Neural progenitor cell (in vitro differentiated cells): ENCODE measurements around the gene TCL1B. TPM values are rescaled to one million over a fixed set of nuclear protein-coding genes. Genes with fewer than 3 reads are reported as not detected.

Experiments used
- DNase-seq: peaks from one replicate; pipeline ENCODE4 v3.0.0-alpha.2; 2016; ENCODE audit warnings: low spot score
- H2AFZ ChIP-seq: fragments of 200-600 bp; sonication (generic); replicated peaks from 2 replicates; pipeline ENCODE4 v1.6.1; 2016; ENCODE audit warnings: antibody characterized with exemption
- H3F3A ChIP-seq: fragments of 200-600 bp; sonication (generic); 2 replicates; pipeline ENCODE4 v1.6.1; 2016; ENCODE audit warnings: antibody characterized with exemption, low read depth
- H3K27ac ChIP-seq: fragments of 200-600 bp; sonication (generic); 2 replicates; pipeline ENCODE4 v1.5.1; 2016; ENCODE audit warnings: mild to moderate bottlenecking
- H3K27me3 ChIP-seq: fragments of 200-600 bp; sonication (generic); 2 replicates; pipeline ENCODE4 v1.6.1; 2016; ENCODE audit warnings: mild to moderate bottlenecking, moderate library complexity
- H3K36me3 ChIP-seq: fragments of 200-600 bp; sonication (generic); 2 replicates; pipeline ENCODE4 v1.5.1; 2016
- H3K4me1 ChIP-seq: fragments of 200-600 bp; sonication (generic); 2 replicates; pipeline ENCODE4 v1.6.1; 2016; ENCODE audit warnings: mixed run types
- H3K4me2 ChIP-seq: fragments of 200-600 bp; sonication (generic); 2 replicates; pipeline ENCODE4 v1.6.1; 2016
- H3K4me3 ChIP-seq: fragments of 200-600 bp; sonication (generic); 2 replicates; pipeline ENCODE4 v1.5.1; 2016
- H3K79me2 ChIP-seq: fragments of 200-600 bp; sonication (generic); 2 replicates; pipeline ENCODE4 v1.6.1; 2016; ENCODE audit warnings: low read depth
- H3K9ac ChIP-seq: fragments of 200-600 bp; sonication (generic); 2 replicates; pipeline ENCODE4 v1.6.1; 2016
- H3K9me3 ChIP-seq: fragments of 200-600 bp; sonication (generic); 2 replicates; pipeline ENCODE4 v1.5.1; 2016; ENCODE audit warnings: low read depth
- H4K20me1 ChIP-seq: fragments of 200-600 bp; sonication (generic); 2 replicates; pipeline ENCODE4 v1.6.1; 2016; ENCODE audit warnings: low read depth
- H3K27ac Mint-ChIP-seq: 3 replicates; pipeline ENCODE4 v1.8.0; 2021; ENCODE audit warnings: mixed read lengths
- H3K27me3 Mint-ChIP-seq: 2 replicates; pipeline ENCODE4 v1.8.0; 2022; ENCODE audit warnings: low read depth, mild to moderate bottlenecking, inconsistent platforms, moderate library complexity, mixed read lengths; ENCODE audit not compliant: insufficient read depth
- H3K36me3 Mint-ChIP-seq: 3 replicates; pipeline ENCODE4 v1.8.0; 2021; ENCODE audit warnings: mixed read lengths
- H3K4me1 Mint-ChIP-seq: 3 replicates; pipeline ENCODE4 v1.8.0; 2021; ENCODE audit warnings: mixed read lengths
- H3K4me3 Mint-ChIP-seq: 3 replicates; pipeline ENCODE4 v1.8.0; 2021; ENCODE audit warnings: mild to moderate bottlenecking, moderate library complexity, mixed read lengths
- H3K9me3 Mint-ChIP-seq: 3 replicates; pipeline ENCODE4 v1.8.0; 2020; ENCODE audit warnings: mixed read lengths
- EZH2 ChIP-seq: fragments of 200-600 bp; sonication (generic); IDR thresholded peaks from 2 replicates; pipeline ENCODE4 v1.6.1; 2017; ENCODE audit warnings: antibody characterized with exemption, mild to moderate bottlenecking, moderate library complexity
- EZH2phosphoT487 ChIP-seq: fragments of 200-600 bp; sonication (generic); IDR thresholded peaks from 2 replicates; pipeline ENCODE4 v1.6.1; 2017; ENCODE audit warnings: antibody characterized with exemption
- total RNA-seq: library from RNA; depleted of rRNA; stranded (reverse); fragments of >200 nt; gene quantifications from 2 replicates; pipeline ENCODE4 v1.2.3, GENCODE V29; 2015; ENCODE audit warnings: low replicate concordance
- TF ChIP-seq, protein P1 (sequence below): fragments of 200-600 bp; sonication (generic); IDR thresholded peaks from 2 replicates; pipeline ENCODE4 v1.5.1; 2017; ENCODE audit warnings: antibody characterized with exemption, mild to moderate bottlenecking

Gene TCL1B
- total RNA-seq, 1 donor from 2014 or later = not detected

DNA sequence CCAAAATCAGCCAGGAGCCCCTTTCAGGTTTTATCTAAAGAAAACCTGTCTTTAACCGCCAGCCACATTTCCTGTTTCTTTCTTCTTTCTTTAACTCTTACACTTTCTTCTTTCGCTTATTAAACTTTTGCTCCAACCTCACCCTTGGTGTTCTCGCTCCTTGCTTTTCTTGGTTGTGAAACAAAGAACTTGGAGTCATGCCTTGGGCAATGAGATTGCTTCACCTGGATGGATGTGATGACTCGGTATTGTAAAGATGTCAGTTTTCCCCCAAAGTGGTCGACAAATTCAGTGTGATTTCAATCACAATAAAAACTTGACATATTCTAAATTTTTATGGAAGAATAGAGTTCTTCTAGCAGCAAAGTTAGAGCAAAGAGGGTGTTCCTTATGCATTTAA is 43.9 kb downstream of the TCL1B start:
- H3K9me3 Mint-ChIP-seq = no peaks in the 10 kb centered on the region

DNA sequence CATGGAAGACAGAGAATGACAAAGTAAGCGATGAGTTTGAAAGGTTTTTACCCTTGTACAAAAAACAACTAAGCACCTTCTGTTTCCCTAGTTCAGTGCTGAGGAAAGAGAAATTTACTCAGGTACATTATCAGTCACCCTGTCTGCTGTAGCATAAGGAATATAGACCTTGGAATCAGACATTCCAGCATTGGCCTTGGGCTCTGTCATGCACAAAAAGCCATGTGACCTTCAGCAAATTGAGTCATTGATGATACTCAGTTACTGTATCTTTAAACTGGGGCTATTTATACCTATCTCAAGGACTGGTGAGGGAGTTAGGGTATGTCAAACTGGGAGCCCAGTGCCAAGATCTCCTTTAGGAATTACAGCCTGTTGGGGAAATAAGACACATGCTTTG is 47.0 kb downstream of the TCL1B start:
- Histone ChIP-seq H3K4me3 (no peak overlapping the region), H3K4me2 (no peak overlapping the region), H3K36me3 (no peaks in the 10 kb centered on the region), H4K20me1 (no peaks in the 10 kb centered on the region), H3F3A (no peaks in the 10 kb centered on the region), H3K9me3 (no peaks in the 10 kb centered on the region), H3K4me1 (no peaks in the 10 kb centered on the region), H3K79me2 (no peaks in the 10 kb centered on the region), H3K27me3 (no peaks in the 10 kb centered on the region), H2AFZ (no peak overlapping the region), H3K9ac (no peak overlapping the region), H3K27ac (no peak overlapping the region)
- Mint-ChIP-seq H3K27me3 (no peaks in the 10 kb centered on the region), H3K27ac (no peak overlapping the region), H3K9me3 (no peaks in the 10 kb centered on the region), H3K4me3 (no peak overlapping the region), H3K4me1 (no peaks in the 10 kb centered on the region), H3K36me3 (no peaks in the 10 kb centered on the region)
- no peak for DNase-seq
- TF ChIP-seq EZH2phosphoT487 = no peak
- TF ChIP-seq, protein P1, sequence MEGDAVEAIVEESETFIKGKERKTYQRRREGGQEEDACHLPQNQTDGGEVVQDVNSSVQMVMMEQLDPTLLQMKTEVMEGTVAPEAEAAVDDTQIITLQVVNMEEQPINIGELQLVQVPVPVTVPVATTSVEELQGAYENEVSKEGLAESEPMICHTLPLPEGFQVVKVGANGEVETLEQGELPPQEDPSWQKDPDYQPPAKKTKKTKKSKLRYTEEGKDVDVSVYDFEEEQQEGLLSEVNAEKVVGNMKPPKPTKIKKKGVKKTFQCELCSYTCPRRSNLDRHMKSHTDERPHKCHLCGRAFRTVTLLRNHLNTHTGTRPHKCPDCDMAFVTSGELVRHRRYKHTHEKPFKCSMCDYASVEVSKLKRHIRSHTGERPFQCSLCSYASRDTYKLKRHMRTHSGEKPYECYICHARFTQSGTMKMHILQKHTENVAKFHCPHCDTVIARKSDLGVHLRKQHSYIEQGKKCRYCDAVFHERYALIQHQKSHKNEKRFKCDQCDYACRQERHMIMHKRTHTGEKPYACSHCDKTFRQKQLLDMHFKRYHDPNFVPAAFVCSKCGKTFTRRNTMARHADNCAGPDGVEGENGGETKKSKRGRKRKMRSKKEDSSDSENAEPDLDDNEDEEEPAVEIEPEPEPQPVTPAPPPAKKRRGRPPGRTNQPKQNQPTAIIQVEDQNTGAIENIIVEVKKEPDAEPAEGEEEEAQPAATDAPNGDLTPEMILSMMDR = no peak
- no peak for TF ChIP-seq EZH2

More for the DNA sequence above, 43.9 kb downstream of the TCL1B start:
- H3K27ac Mint-ChIP-seq = no peak overlapping the region
- H3K27ac ChIP-seq = no peak overlapping the region
- H3K4me3 ChIP-seq = no peak overlapping the region
- no peak overlapping the region for H3K9ac ChIP-seq
- no peaks in the 10 kb centered on the region for H4K20me1 ChIP-seq
- no peaks in the 10 kb centered on the region for H3K4me1 ChIP-seq
- H3K36me3 ChIP-seq = no peaks in the 10 kb centered on the region
- TF ChIP-seq, protein P1 = no peak
- no peak for TF ChIP-seq EZH2phosphoT487
- no peak for TF ChIP-seq EZH2
- peaks cover 2% of the 10 kb centered on the region for H3K27me3 Mint-ChIP-seq
- no peak for DNase-seq
- H3K27me3 ChIP-seq = no peaks in the 10 kb centered on the region
- no peak overlapping the region for H2AFZ ChIP-seq
- H3K4me1 Mint-ChIP-seq = no peaks in the 10 kb centered on the region
- H3K9me3 ChIP-seq = no peaks in the 10 kb centered on the region
- H3K4me3 Mint-ChIP-seq = no peak overlapping the region
- H3K79me2 ChIP-seq = no peaks in the 10 kb centered on the region
- no peaks in the 10 kb centered on the region for H3F3A ChIP-seq
- no peak overlapping the region for H3K4me2 ChIP-seq
- H3K36me3 Mint-ChIP-seq = no peaks in the 10 kb centered on the region

DNA sequence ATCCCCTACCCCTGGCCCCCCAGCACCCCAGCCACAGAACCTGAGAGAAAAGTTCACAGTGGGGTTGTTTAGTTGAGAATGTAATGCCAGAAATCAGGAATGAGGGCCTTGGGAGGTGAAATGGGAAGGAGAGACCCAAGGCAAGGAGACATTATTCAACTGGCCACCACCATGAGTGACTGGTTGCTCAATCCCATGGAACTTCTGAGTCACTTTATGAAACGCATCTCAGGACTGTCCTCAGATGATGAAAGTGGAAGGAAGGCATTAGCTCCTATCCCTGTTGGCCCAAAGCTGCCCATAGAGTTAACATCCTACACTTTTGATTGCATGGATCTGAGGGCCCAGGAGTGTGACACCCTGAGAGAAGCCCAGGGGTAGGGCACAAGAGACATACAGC is 53.1 kb downstream of the TCL1B start:
- no peaks in the 10 kb centered on the region for H3K36me3 Mint-ChIP-seq
- Histone ChIP-seq H3K4me3 (no peak overlapping the region), H3K27me3 (no peaks in the 10 kb centered on the region), H4K20me1 (no peaks in the 10 kb centered on the region), H3K9me3 (no peaks in the 10 kb centered on the region), H3K79me2 (no peaks in the 10 kb centered on the region), H2AFZ (no peak overlapping the region), H3K4me1 (no peaks in the 10 kb centered on the region), H3K4me2 (no peak overlapping the region), H3K9ac (no peak overlapping the region), H3K27ac (no peak overlapping the region), H3K36me3 (no peaks in the 10 kb centered on the region), H3F3A (no peaks in the 10 kb centered on the region)
- H3K9me3 Mint-ChIP-seq = no peaks in the 10 kb centered on the region
- H3K4me3 Mint-ChIP-seq = no peak overlapping the region
- TF ChIP-seq EZH2 (no peak), EZH2phosphoT487 (no peak)
- no peak overlapping the region for H3K27ac Mint-ChIP-seq
- no peak for DNase-seq
- no peaks in the 10 kb centered on the region for H3K4me1 Mint-ChIP-seq
- H3K27me3 Mint-ChIP-seq = peaks cover 2% of the 10 kb centered on the region

DNA sequence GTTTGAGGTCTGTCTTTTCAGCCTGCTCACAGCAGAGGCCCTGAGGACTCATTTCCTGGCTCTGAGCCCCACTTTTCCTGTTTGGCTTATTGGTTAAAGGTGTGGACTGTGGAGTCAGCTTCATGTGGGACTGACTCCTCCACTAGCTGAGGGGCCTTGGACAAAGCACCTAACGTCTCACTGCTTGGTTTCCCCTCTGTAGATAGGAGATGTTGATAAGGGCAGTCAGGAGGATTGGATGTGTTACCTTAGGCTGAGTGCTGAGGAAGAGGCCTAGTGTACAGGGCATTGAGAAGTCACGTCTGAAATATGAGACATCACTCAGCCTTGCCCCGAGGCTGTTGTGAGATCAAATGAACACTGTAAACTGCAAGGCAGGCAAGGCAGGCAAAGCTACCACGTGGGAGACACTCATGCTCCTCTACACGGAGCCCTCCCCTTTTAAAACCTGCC is 54.8 kb downstream of the TCL1B start:
- H3K79me2 ChIP-seq = no peaks in the 10 kb centered on the region
- no peak overlapping the region for H2AFZ ChIP-seq
- H3K4me2 ChIP-seq = no peak overlapping the region
- Mint-ChIP-seq H3K27me3 (peaks cover 2% of the 10 kb centered on the region), H3K9me3 (no peaks in the 10 kb centered on the region), H3K4me3 (no peak overlapping the region), H3K4me1 (no peaks in the 10 kb centered on the region), H3K27ac (no peak overlapping the region), H3K36me3 (no peaks in the 10 kb centered on the region)
- no peaks in the 10 kb centered on the region for H4K20me1 ChIP-seq
- no peaks in the 10 kb centered on the region for H3K4me1 ChIP-seq
- H3K27me3 ChIP-seq = no peaks in the 10 kb centered on the region
- H3F3A ChIP-seq = no peaks in the 10 kb centered on the region
- TF ChIP-seq, protein P1 = no peak
- no peak for TF ChIP-seq EZH2
- no peak for TF ChIP-seq EZH2phosphoT487
- no peak overlapping the region for H3K4me3 ChIP-seq
- H3K9ac ChIP-seq = no peak overlapping the region
- H3K36me3 ChIP-seq = no peaks in the 10 kb centered on the region
- no peaks in the 10 kb centered on the region for H3K9me3 ChIP-seq
- no peak overlapping the region for H3K27ac ChIP-seq
- no peak for DNase-seq
